Colonic mucosa (tissue), 4 donors: ENCODE results near the gene NID1. TPM values are rescaled to one million over a fixed set of nuclear protein-coding genes. Genes with fewer than 3 reads are reported as not detected.

Experiments
- DNase-seq: peaks from one replicate; pipeline ENCODE4 v3.0.0-alpha.2; 2020
- H3K27ac ChIP-seq: fragments of 200-600 bp; one replicate; pipeline ENCODE4 v1.8.0; 2021
- H3K27me3 ChIP-seq: fragments of 200-600 bp; one replicate; pipeline ENCODE4 v1.8.0; 2021
- H3K36me3 ChIP-seq: fragments of 200-600 bp; one replicate; pipeline ENCODE4 v1.8.0; 2021
- H3K4me1 ChIP-seq: fragments of 200-600 bp; one replicate; pipeline ENCODE4 v1.8.0; 2021; ENCODE audit warnings: mild to moderate bottlenecking
- H3K4me3 ChIP-seq: fragments of 200-600 bp; one replicate; pipeline ENCODE4 v1.8.0; 2021
- H3K9ac ChIP-seq, 2 donors: one replicate each; pipeline ENCODE4 v1.7.0; 2013; ENCODE audit warnings: control low read depth in 2 of 2, low read depth in 2 of 2, low read length in 2 of 2
- H3K9me3 ChIP-seq: fragments of 200-600 bp; one replicate; pipeline ENCODE4 v1.8.0; 2021
- CTCF ChIP-seq: fragments of 200-600 bp; IDR thresholded peaks from one replicate; pipeline ENCODE4 v1.8.0; 2022; ENCODE audit warnings: antibody characterized with exemption, mild to moderate bottlenecking
- intact Hi-C: fragments of 100-400 bp; cut with DNase I; formaldehyde crosslinking; loops from one replicate; pipeline ENCODE4 v1.14.1; 2022
- total RNA-seq, 2 donors: library from RNA; stranded (reverse); fragmentation: NEBNext Ultra II Directional in 1 of 2; extraction: Animal tissue kit (Norgen Biotek cat#: 25700) in 1 of 2; gene quantifications; one replicate each; pipeline ENCODE4 v1.2.1, GENCODE V29; 2021
- donor health status: healthy.
- donor health status: DM: no; HTN: no; CAD: no.
- donor health status: DM: no; HTN: no; CAD: no.

NID1 gene
- total RNA-seq, 2 donors from 2014 or later, result 8.8 to 25.5 TPM

- DNase-seq, result no peak
- no peak for TF ChIP-seq CTCF
- H3K4me1 ChIP-seq, result no peaks in the 10 kb centered on the region
- H3K36me3 ChIP-seq, result no peaks in the 10 kb centered on the region
- no peak overlapping the region for H3K4me3 ChIP-seq
- intact Hi-C loops, result no loop called here
- peaks cover 2% of the 10 kb centered on the region for H3K27me3 ChIP-seq
- no peak overlapping the region for H3K9ac ChIP-seq
- H3K9me3 ChIP-seq, result no peaks in the 10 kb centered on the region
- no peak overlapping the region for H3K27ac ChIP-seq
Observed at GRCh38 chr1:236059011-236059410, 5.9 kb downstream of the NID1 start.

- no peaks in the 10 kb centered on the region for H3K36me3 ChIP-seq
- H3K4me3 ChIP-seq, result no peak overlapping the region
- TF ChIP-seq CTCF, result no peak
- H3K9me3 ChIP-seq, result no peaks in the 10 kb centered on the region
- H3K27ac ChIP-seq, result no peak overlapping the region
- DNase-seq, result no peak
- intact Hi-C loops, result no loop called here
- H3K9ac ChIP-seq, result no peak overlapping the region
- no peaks in the 10 kb centered on the region for H3K4me1 ChIP-seq
- H3K27me3 ChIP-seq, result no peaks in the 10 kb centered on the region
Observed at GRCh38 chr1:236058141-236058934, 6.6 kb downstream of the NID1 start.

GRCh38 chr1:236057546-236057945 is 7.3 kb downstream of the NID1 start:
- Histone ChIP-seq H3K27ac (no peak overlapping the region), H3K9ac (no peak overlapping the region)
- intact Hi-C loops, result no loop called here

GRCh38 chr1:236052232-236052993 is 12.5 kb downstream of the NID1 start:
- no peak for TF ChIP-seq CTCF
- intact Hi-C loops, result no loop called here

More at GRCh38 chr1:236057546-236057945, 7.3 kb downstream of the NID1 start:
- H3K4me3 ChIP-seq, result no peak overlapping the region
- TF ChIP-seq CTCF, result no peak
- no peaks in the 10 kb centered on the region for H3K36me3 ChIP-seq
- H3K4me1 ChIP-seq, result no peaks in the 10 kb centered on the region
- DNase-seq, result no peak
- no peaks in the 10 kb centered on the region for H3K27me3 ChIP-seq
- no peaks in the 10 kb centered on the region for H3K9me3 ChIP-seq

GRCh38 chr1:236051242-236051791 is 13.6 kb downstream of the NID1 start:
- H3K36me3 ChIP-seq, result no peaks in the 10 kb centered on the region
- TF ChIP-seq CTCF, result no peak
- no peaks in the 10 kb centered on the region for H3K27me3 ChIP-seq
- intact Hi-C loops, result no loop called here
- no peak for DNase-seq
- H3K4me1 ChIP-seq, result no peaks in the 10 kb centered on the region
- H3K4me3 ChIP-seq, result no peak overlapping the region
- no peak overlapping the region for H3K9ac ChIP-seq
- H3K27ac ChIP-seq, result no peak overlapping the region
- no peaks in the 10 kb centered on the region for H3K9me3 ChIP-seq

More at GRCh38 chr1:236052232-236052993, 12.5 kb downstream of the NID1 start:
- Histone ChIP-seq H3K36me3 (no peaks in the 10 kb centered on the region), H3K27ac (no peak overlapping the region), H3K27me3 (no peaks in the 10 kb centered on the region), H3K9ac (no peak overlapping the region), H3K4me3 (no peak overlapping the region), H3K9me3 (no peaks in the 10 kb centered on the region), H3K4me1 (no peaks in the 10 kb centered on the region)
- DNase-seq, result no peak
